Sciatic nerve (tissue), 2 donors: ENCODE data around the gene PRRC2B. TPM values are rescaled to one million over a fixed set of nuclear protein-coding genes. Genes with fewer than 3 reads are reported as not detected.
"Not testable (repeated sequence)": the region's sequence is repeated elsewhere in the genome, so short reads cannot be mapped to it uniquely, and the experiment has no call there.

Experiments
- ATAC-seq: fragments of 200-7000 bp; cut with Tn5 transposase; one replicate; pipeline ENCODE4 v1.9.1; 2020; ENCODE audit warnings: mild to moderate bottlenecking, moderate library complexity
- DNase-seq: peaks from one replicate; pipeline ENCODE4 v3.0.0-alpha.2; 2020; ENCODE audit warnings: low spot score
- intact Hi-C: fragments of 100-400 bp; cut with DNase I; formaldehyde crosslinking; loops from one replicate; pipeline ENCODE4 v1.14.2; 2022
- total RNA-seq: library from RNA; stranded (reverse); fragmentation: NEBNext Ultra II Directional; extraction: Animal tissue kit (Norgen Biotek cat#: 25700); gene quantifications from one replicate; pipeline ENCODE4 v1.2.1, GENCODE V29; 2021
- donor health status: DM: no; HTN: no; CAD: no.
- donor health status: DM: no; HTN: no; CAD: no.

PRRC2B gene
- total RNA-seq, 1 donor from 2014 or later, result 252 TPM

GRCh38 chr9:131455655-131456054 is 61.8 kb downstream of the PRRC2B start:
- ATAC-seq, DNase-seq, intact Hi-C loops: not testable (repeated sequence)

GRCh38 chr9:131457746-131458145 is 63.9 kb downstream of the PRRC2B start:
- DNase-seq (no peak), ATAC-seq (no peak)
- intact Hi-C loops, result no loop called here

- DNase-seq (no peak), ATAC-seq (no peak)
- intact Hi-C loops, result no loop called here
Observed at GRCh38 chr9:131459056-131459455, 65.2 kb downstream of the PRRC2B start.

- intact Hi-C loops, result no loop called here
- ATAC-seq (no peak), DNase-seq (no peak)
Observed at GRCh38 chr9:131461166-131461565, 67.3 kb downstream of the PRRC2B start.

GRCh38 chr9:131464354-131465000 is 70.6 kb downstream of the PRRC2B start:
- DNase-seq (no peak), ATAC-seq (no peak)
- intact Hi-C loops, result no loop called here

GRCh38 chr9:131465401-131465800 is 71.5 kb downstream of the PRRC2B start:
- ATAC-seq, result no peak

GRCh38 chr9:131467214-131467935 is 73.5 kb downstream of the PRRC2B start:
- ATAC-seq, result no peak
- no peak for DNase-seq
- intact Hi-C loops, result no loop called here

More at GRCh38 chr9:131465401-131465800, 71.5 kb downstream of the PRRC2B start:
- no peak for DNase-seq
- intact Hi-C loops, result no loop called here

- ATAC-seq (no peak), DNase-seq (no peak)
Observed at GRCh38 chr9:131468031-131468430, 74.1 kb downstream of the PRRC2B start.

GRCh38 chr9:131469356-131469755 is 75.5 kb downstream of the PRRC2B start:
- no peak for ATAC-seq
- DNase-seq, result no peak
- intact Hi-C loops, result no loop called here

More at GRCh38 chr9:131468031-131468430, 74.1 kb downstream of the PRRC2B start:
- intact Hi-C loops, result no loop called here

- no peak for ATAC-seq
- intact Hi-C loops, result no loop called here
- DNase-seq, result no peak
Observed at GRCh38 chr9:131469951-131470350, 76.1 kb downstream of the PRRC2B start.

- DNase-seq (no peak), ATAC-seq (no peak)
- intact Hi-C loops, result no loop called here
Observed at GRCh38 chr9:131470581-131470991, 76.7 kb downstream of the PRRC2B start.

- ATAC-seq, intact Hi-C loops, DNase-seq: not testable (repeated sequence)
Observed at GRCh38 chr9:131472085-131472484, 78.2 kb downstream of the PRRC2B start.

GRCh38 chr9:131473198-131473885 is 79.5 kb downstream of the PRRC2B start:
- ATAC-seq (no peak), DNase-seq (no peak)
- intact Hi-C loops, result no loop called here

GRCh38 chr9:131473891-131474290 is 80.0 kb downstream of the PRRC2B start:
- no peak for DNase-seq
- no peak for ATAC-seq
- intact Hi-C loops, result no loop called here

- intact Hi-C loops, result no loop called here
- DNase-seq (no peak), ATAC-seq (no peak)
Observed at GRCh38 chr9:131474711-131475110, 80.8 kb downstream of the PRRC2B start.

- DNase-seq (no peak), ATAC-seq (no peak)
- intact Hi-C loops, result no loop called here
Observed at GRCh38 chr9:131475111-131475955, 81.4 kb downstream of the PRRC2B start.

- ATAC-seq (no peak), DNase-seq (no peak)
- intact Hi-C loops, result no loop called here
Observed at GRCh38 chr9:131475956-131476776, 82.3 kb downstream of the PRRC2B start.

GRCh38 chr9:131476777-131477345 is 83.0 kb downstream of the PRRC2B start:
- intact Hi-C loops, result no loop called here
- ATAC-seq (no peak), DNase-seq (no peak)
